ENCODE measurements around the gene INPP4B. TPM values are rescaled to one million over a fixed set of nuclear protein-coding genes. Genes with fewer than 3 reads are reported as not detected.
"Not testable (repeated sequence)": the region's sequence is repeated elsewhere in the genome, so short reads cannot be mapped to it uniquely, and the experiment has no call there.

INPP4B gene
- polyA plus RNA-seq, 4 donors: 4.9 to 8.7 (median 8.1) TPM

- no peak for DNase-seq (ENCODE audit: low read depth in 4 of 4, low spot score in 3 of 4)
These were observed 149.6 kb downstream of the INPP4B start for GRCh38 chr4:142696334-142697122.

GRCh38 chr4:142690406-142691163 is 155.5 kb downstream of the INPP4B start:
- no peak for DNase-seq (ENCODE audit: low read depth in 4 of 4, low spot score in 3 of 4)

- no peak for DNase-seq (ENCODE audit: low read depth in 4 of 4, low spot score in 3 of 4)
These were observed 158.4 kb downstream of the INPP4B start for GRCh38 chr4:142687547-142688275.

GRCh38 chr4:142686081-142686480 is 160.0 kb downstream of the INPP4B start:
- no peak for DNase-seq (ENCODE audit: low read depth in 4 of 4, low spot score in 3 of 4)

DNA sequence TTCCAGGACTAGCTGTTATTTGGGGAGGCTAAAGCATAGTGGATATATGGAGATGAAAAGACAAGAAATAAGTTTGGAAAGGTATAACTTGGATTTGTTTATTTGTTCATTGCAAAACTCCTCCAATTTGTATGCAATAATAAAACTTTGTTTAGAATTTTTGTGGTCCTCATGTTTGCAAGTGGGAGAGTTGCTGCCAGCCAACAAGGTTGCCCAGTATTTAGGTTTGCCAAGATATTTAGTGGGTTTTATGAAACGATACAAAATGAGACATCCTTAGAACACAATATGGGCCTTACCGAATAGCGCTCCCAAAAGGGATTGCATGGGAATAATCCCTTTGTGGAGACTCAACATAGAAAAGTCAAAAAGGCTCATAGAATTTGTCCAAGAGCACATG is 162.1 kb downstream of the INPP4B start:
- DNase-seq (ENCODE audit: low read depth in 4 of 4, low spot score in 3 of 4): no peak

GRCh38 chr4:142683503-142683902 is 162.6 kb downstream of the INPP4B start:
- DNase-seq (ENCODE audit: low read depth in 4 of 4, low spot score in 3 of 4): no peak

DNA sequence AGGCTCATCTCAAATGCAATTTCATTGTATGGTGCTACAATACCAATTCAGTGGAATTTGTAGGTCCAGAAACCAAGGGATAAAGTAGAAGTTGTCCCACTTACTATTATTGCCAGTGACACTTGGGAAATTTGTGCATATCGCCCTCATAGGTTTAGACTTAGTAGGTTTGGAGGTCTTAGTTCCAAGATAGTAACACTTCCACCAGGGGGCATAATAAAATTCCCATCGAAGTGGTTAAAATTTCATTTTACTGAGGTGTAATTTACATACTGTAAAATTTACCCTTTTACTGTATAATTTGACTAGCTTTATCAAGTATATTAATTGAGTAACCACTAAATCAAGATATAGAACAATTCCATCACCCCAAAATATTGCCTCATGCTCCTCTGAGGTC is 174.6 kb downstream of the INPP4B start:
- no peak for DNase-seq (ENCODE audit: low read depth in 4 of 4, low spot score in 3 of 4)

- no peak for DNase-seq (ENCODE audit: low read depth in 4 of 4, low spot score in 3 of 4)
These were observed 182.3 kb downstream of the INPP4B start for GRCh38 chr4:142663828-142664227.

DNA sequence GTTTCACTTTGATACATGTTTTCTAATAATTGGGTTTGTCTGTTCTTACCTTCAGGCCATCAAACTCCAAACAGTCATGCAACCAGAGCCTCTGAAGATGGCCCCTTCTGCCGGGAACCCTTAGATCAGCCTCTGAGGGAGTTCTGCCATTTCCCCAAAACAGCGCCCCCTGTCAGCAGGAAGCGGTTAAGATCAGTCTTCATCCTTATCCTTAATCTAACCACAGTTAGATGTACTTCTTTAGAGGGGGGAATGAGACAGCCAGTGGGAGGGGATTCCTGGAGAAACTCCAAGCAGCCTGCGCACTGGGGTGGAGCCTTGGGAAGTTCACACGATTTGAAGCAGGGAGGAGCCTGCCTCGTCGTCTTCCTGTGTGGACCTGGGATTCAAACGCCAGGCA is 185.4 kb downstream of the INPP4B start:
- no peak for DNase-seq (ENCODE audit: low read depth in 4 of 4, low spot score in 3 of 4)

- DNase-seq (ENCODE audit: low read depth in 4 of 4, low spot score in 3 of 4): no peak
These were observed 189.9 kb downstream of the INPP4B start for GRCh38 chr4:142656178-142656577.

- DNase-seq (ENCODE audit: low read depth in 4 of 4, low spot score in 3 of 4): no peak
These were observed 197.7 kb downstream of the INPP4B start for GRCh38 chr4:142648378-142648777.

GRCh38 chr4:142645475-142646108 is 200.5 kb downstream of the INPP4B start:
- no peak for DNase-seq (ENCODE audit: low read depth in 4 of 4, low spot score in 3 of 4)

- DNase-seq (ENCODE audit: low read depth in 4 of 4, low spot score in 3 of 4): not testable (repeated sequence)
These were observed 201.5 kb downstream of the INPP4B start for GRCh38 chr4:142644628-142645027.

DNA sequence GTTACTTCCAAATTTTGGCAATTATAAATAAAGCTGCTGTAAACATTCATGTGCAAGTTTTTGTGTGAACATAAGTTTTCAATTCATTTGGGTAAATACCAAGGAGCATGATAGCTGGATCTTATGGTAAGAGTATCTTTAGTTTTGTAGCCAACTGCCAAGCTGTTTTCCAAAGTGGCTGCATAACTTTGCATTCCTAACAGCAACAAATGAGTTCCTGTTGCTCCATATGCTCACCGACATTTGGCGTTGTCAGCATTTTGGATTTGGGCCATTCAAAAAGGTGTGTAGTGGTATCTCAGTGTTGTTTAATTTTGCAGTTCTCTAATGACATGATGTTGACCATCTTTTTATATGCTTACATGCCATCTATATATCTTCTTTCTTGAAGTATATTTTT is 208.5 kb downstream of the INPP4B start:
- no peak for DNase-seq (ENCODE audit: low read depth in 4 of 4, low spot score in 3 of 4)

- DNase-seq (ENCODE audit: low read depth in 4 of 4, low spot score in 3 of 4): no peak
These were observed 214.3 kb downstream of the INPP4B start for GRCh38 chr4:142631836-142632235.

DNA sequence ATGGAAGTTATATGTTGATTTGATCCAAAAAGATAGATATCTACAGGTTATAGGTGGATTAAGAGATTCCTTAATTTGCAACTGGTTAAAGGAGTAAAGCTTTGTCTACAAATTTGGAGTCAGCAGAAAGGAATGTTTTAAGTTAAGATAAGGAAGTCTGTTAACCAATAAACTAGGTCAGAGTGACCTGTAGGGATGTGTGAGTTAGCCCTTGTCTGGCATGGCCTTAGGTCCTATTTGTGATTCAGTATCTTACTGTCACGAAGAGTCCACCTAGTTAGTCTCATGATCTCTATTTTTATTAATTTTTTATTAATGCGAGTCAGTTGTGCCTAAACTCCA is 230.8 kb downstream of the INPP4B start:
- no peak for DNase-seq (ENCODE audit: low read depth in 4 of 4, low spot score in 3 of 4)

GRCh38 chr4:142614621-142615323 is 231.3 kb downstream of the INPP4B start:
- DNase-seq (ENCODE audit: low read depth in 4 of 4, low spot score in 3 of 4): no peak

DNA sequence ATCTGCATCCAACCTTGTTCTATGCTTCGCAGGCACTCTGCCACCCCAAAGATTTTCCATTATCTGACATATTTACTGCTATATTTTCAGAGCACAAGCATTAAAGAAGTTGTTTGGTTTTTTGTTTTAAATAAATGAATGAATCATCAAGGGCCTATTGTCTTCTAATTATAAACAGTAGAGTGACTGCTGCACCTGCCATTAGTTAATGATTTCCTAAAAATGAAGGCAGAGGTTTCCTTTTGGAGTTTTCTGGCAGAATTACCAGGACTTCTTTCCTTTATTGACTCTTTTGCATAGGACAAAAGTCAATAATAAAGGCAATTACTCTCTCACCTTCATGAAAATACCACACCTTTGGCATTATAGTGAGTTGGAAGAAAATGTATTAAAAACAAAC is 238.1 kb downstream of the INPP4B start:
- no peak for DNase-seq (ENCODE audit: low read depth in 4 of 4, low spot score in 3 of 4)

- no peak for DNase-seq (ENCODE audit: low read depth in 4 of 4, low spot score in 3 of 4)
These were observed 245.1 kb downstream of the INPP4B start for GRCh38 chr4:142600952-142601351.

- no peak for DNase-seq (ENCODE audit: low read depth in 4 of 4, low spot score in 3 of 4)
These were observed 248.0 kb downstream of the INPP4B start for GRCh38 chr4:142598132-142598531.

Measured in left renal pelvis (tissue), 4 donors.